ENCODE measurements around the gene AVPR1B.

Gene AVPR1B

GRCh38 chr1:206101351-206102045, 15.7 kb downstream of the AVPR1B start:
- DNase-seq (ENCODE audit: low read depth in 2 of 2), result no peak
- no peak for TF ChIP-seq CTCF (IDR thresholded peaks at IDR 0.05; ENCODE audit: low read depth, low read length)
- no peak overlapping the region for H3K4me3 ChIP-seq (replicated peaks in 1 of 2; ENCODE audit: low read depth in 2 of 2, low read length in 2 of 2)

- no peak for DNase-seq (ENCODE audit: low read depth in 2 of 2)
- H3K4me3 ChIP-seq (replicated peaks in 1 of 2; ENCODE audit: low read depth in 2 of 2, low read length in 2 of 2), result no peak overlapping the region
- no peak for TF ChIP-seq CTCF (IDR thresholded peaks at IDR 0.05; ENCODE audit: low read depth, low read length)
Observed at GRCh38 chr1:206100226-206100815, 16.9 kb downstream of the AVPR1B start.

- H3K4me3 ChIP-seq (replicated peaks in 1 of 2; ENCODE audit: low read depth in 2 of 2, low read length in 2 of 2), result no peak overlapping the region
- no peak for DNase-seq (ENCODE audit: low read depth in 2 of 2)
- no peak for TF ChIP-seq CTCF (IDR thresholded peaks at IDR 0.05; ENCODE audit: low read depth, low read length)
Observed at GRCh38 chr1:206098242-206098919, 18.8 kb downstream of the AVPR1B start.

- H3K4me3 ChIP-seq (replicated peaks in 1 of 2; ENCODE audit: low read depth in 2 of 2, low read length in 2 of 2), result no peak overlapping the region
- no peak for TF ChIP-seq CTCF (IDR thresholded peaks at IDR 0.05; ENCODE audit: low read depth, low read length)
- DNase-seq (ENCODE audit: low read depth in 2 of 2), result no peak
Observed at GRCh38 chr1:206097381-206097780, 19.8 kb downstream of the AVPR1B start.

GRCh38 chr1:206094024-206094423, 23.2 kb downstream of the AVPR1B start:
- DNase-seq (ENCODE audit: low read depth in 2 of 2), result no peak
- no peak for TF ChIP-seq CTCF (IDR thresholded peaks at IDR 0.05; ENCODE audit: low read depth, low read length)

DNA sequence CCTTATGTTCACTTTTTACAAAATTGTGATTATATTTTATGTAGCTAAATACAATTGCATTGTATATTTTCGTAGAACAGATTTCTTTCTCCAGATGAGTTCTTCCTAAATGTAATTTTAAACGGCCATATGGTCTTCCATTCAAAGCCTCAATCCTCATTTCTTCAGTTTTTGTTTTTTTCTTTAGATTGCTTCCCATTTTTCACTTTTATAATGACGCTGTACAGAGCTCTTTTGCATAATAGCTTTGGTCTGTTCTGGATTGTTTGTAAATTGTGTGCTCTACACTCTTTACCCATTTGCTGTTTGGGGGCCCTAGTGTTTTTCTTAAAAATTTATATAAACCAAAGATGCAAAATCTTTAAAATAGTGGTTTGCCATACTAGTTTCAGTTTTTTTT, 27.8 kb downstream of the AVPR1B start:
- H3K4me3 ChIP-seq (replicated peaks in 1 of 2; ENCODE audit: low read depth in 2 of 2, low read length in 2 of 2), result no peak overlapping the region
- no peak for DNase-seq (ENCODE audit: low read depth in 2 of 2)
- TF ChIP-seq CTCF (IDR thresholded peaks at IDR 0.05; ENCODE audit: low read depth, low read length), result no peak

More at GRCh38 chr1:206094024-206094423, 23.2 kb downstream of the AVPR1B start:
- no peak overlapping the region for H3K4me3 ChIP-seq (replicated peaks in 1 of 2; ENCODE audit: low read depth in 2 of 2, low read length in 2 of 2)

Measured in cardiac fibroblast (primary cell).